H1 (cell line): Measurements from ENCODE around the gene AQP6. TPM values are rescaled to one million over a fixed set of nuclear protein-coding genes. Genes with fewer than 3 reads are reported as not detected.
A peak's percentile ranks its signal among the peaks of the same experiment; 100 is the strongest.

Experiments used
- CTCF ChIA-PET: fragments of 300-600 bp; sonication (Branson Sonifier 250); formaldehyde crosslinking; loops from one replicate; lab custom pipeline; 2021; ENCODE audit not compliant: partially characterized antibody; lab: Charles Lee
- POLR2A ChIA-PET: fragments of 300-600 bp; sonication (Branson Sonifier 250); formaldehyde crosslinking; loops from one replicate; lab custom pipeline; 2021; ENCODE audit warnings: inconsistent platforms; ENCODE audit not compliant: partially characterized antibody; lab: Charles Lee
- DNase-seq, 2 experiments: peaks; one replicate each; pipeline versions ENCODE4 v3.0.0 to v3.0.0-alpha.2; 2010 to 2022; ENCODE audit warnings: low spot score in 2 of 2, low read depth in 1 of 2, mixed read lengths in 1 of 2
- FAIRE-seq: peaks from 2 replicates; lab custom pipeline; 2011; peaks lifted over from hg19 to GRCh38; lab: Jason Lieb, UNC
- H2AFZ ChIP-seq: 2 replicates; pipeline ENCODE4 v1.8.1; 2012; ENCODE audit warnings: low read length, inconsistent platforms
- H2AK5ac ChIP-seq: 2 replicates; pipeline ENCODE4 v1.6.1; 2013; ENCODE audit warnings: low read depth, low read length
- H2BK120ac ChIP-seq: replicated peaks from 2 replicates; pipeline ENCODE3; 2013; ENCODE audit warnings: low read depth, low read length, inconsistent platforms
- H2BK12ac ChIP-seq: 2 replicates; pipeline ENCODE4 v1.6.1; 2013; ENCODE audit warnings: low read depth, low read length
- H2BK15ac ChIP-seq: 2 replicates; pipeline ENCODE4 v1.6.1; 2013; ENCODE audit warnings: low read length
- H2BK20ac ChIP-seq: 2 replicates; pipeline ENCODE4 v1.6.1; 2013; ENCODE audit warnings: low read length
- H2BK5ac ChIP-seq: 2 replicates; pipeline ENCODE4 v1.6.1; 2013; ENCODE audit warnings: low read depth, low read length
- H3K14ac ChIP-seq: 2 replicates; pipeline ENCODE4 v1.6.1; 2013; ENCODE audit warnings: inconsistent platforms; ENCODE audit not compliant: insufficient read length
- H3K18ac ChIP-seq: 2 replicates; pipeline ENCODE4 v1.6.1; 2013; ENCODE audit warnings: low read length; ENCODE audit errors: extremely low read depth
- H3K23ac ChIP-seq: 2 replicates; pipeline ENCODE4 v1.6.1; 2013; ENCODE audit warnings: inconsistent platforms; ENCODE audit not compliant: insufficient read length
- H3K23me2 ChIP-seq: 2 replicates; pipeline ENCODE4 v1.6.1; 2013; ENCODE audit warnings: low read depth, low read length
- H3K27ac ChIP-seq: 2 replicates; pipeline ENCODE4 v1.6.1; 2011; ENCODE audit warnings: low read depth, low read length, inconsistent platforms
- H3K27me3 ChIP-seq, 4 experiments: replicated peaks in 1 of 4; 1 replicate in 1 of 4; 2 replicates in 3 of 4; pipeline versions ENCODE4 v1.6.1 to v1.8.1; 2011 to 2013; ENCODE audit warnings: low read length in 3 of 4, mild to moderate bottlenecking in 3 of 4, inconsistent platforms in 2 of 4, mixed read lengths in 2 of 4, moderate library complexity in 1 of 4; ENCODE audit not compliant: control insufficient read depth in 3 of 4, insufficient read depth in 3 of 4; ENCODE audit errors: extremely low read depth in 1 of 4
- H3K36me3 ChIP-seq, 4 experiments: 2 replicates each; pipeline versions ENCODE4 v1.6.1 to v1.8.1; 2011 to 2013; ENCODE audit warnings: mild to moderate bottlenecking in 4 of 4, low read length in 3 of 4, moderate library complexity in 2 of 4, control low read depth in 1 of 4, inconsistent platforms in 1 of 4; ENCODE audit not compliant: insufficient read depth in 4 of 4, control insufficient read depth in 2 of 4
- H3K4ac ChIP-seq: replicated peaks from 2 replicates; pipeline ENCODE3; 2013; ENCODE audit warnings: low read length, low read depth, mixed read lengths, inconsistent platforms; ENCODE audit not compliant: insufficient read length
- H3K4me1 ChIP-seq, 4 experiments: replicated peaks in 1 of 4; 1 replicate in 1 of 4; 2 replicates in 3 of 4; pipeline versions ENCODE4 v1.6.1 to v1.8.1; 2011 to 2013; ENCODE audit warnings: low read length in 3 of 4, inconsistent platforms in 2 of 4, mixed read lengths in 1 of 4; ENCODE audit not compliant: insufficient read depth in 4 of 4, control insufficient read depth in 3 of 4
- H3K4me2 ChIP-seq, 2 experiments: 2 replicates each; pipeline versions ENCODE4 v1.6.1 to v1.8.1; 2011 to 2013; ENCODE audit warnings: low read depth in 2 of 2, low read length in 2 of 2, control low read depth in 1 of 2, inconsistent platforms in 1 of 2, mild to moderate bottlenecking in 1 of 2; ENCODE audit not compliant: insufficient read depth in 1 of 2
- H3K4me3 ChIP-seq, 4 experiments: fragments of 200-600, 300-600 bp in 1 of 4; sonication (generic), shearing (Covaris generic), sonication (Bioruptor Twin) in 1 of 4; 2 replicates each; pipeline versions ENCODE4 v1.5.1 to v1.8.1; 2011 to 2016; ENCODE audit warnings: low read length in 4 of 4, low read depth in 3 of 4, control low read depth in 2 of 4, inconsistent platforms in 2 of 4, mild to moderate bottlenecking in 2 of 4, mixed read lengths in 1 of 4, moderate library complexity in 1 of 4; ENCODE audit not compliant: insufficient read depth in 2 of 4; ENCODE audit errors: extremely low read depth in 1 of 4
- H3K56ac ChIP-seq: replicated peaks from 2 replicates; pipeline ENCODE3; 2013; ENCODE audit warnings: low read depth, mild to moderate bottlenecking, mixed read lengths, low read length, inconsistent platforms; ENCODE audit not compliant: insufficient read length
- H3K79me1 ChIP-seq: 2 replicates; pipeline ENCODE4 v1.6.1; 2013; ENCODE audit warnings: low read depth, low read length, control low read depth
- H3K79me2 ChIP-seq, 2 experiments: 2 replicates each; pipeline versions ENCODE4 v1.6.1 to v1.8.1; 2012 to 2013; ENCODE audit warnings: low read length in 2 of 2, mild to moderate bottlenecking in 2 of 2, inconsistent platforms in 1 of 2; ENCODE audit not compliant: insufficient read depth in 2 of 2, control insufficient read depth in 1 of 2
- H3K9ac ChIP-seq, 4 experiments: replicated peaks in 1 of 4; 1 replicate in 1 of 4; 2 replicates in 3 of 4; pipeline versions ENCODE4 v1.6.1 to v1.8.1; 2011 to 2013; ENCODE audit warnings: low read depth in 3 of 4, low read length in 3 of 4, control low read depth in 2 of 4, mild to moderate bottlenecking in 2 of 4, moderate library complexity in 2 of 4, inconsistent platforms in 1 of 4; ENCODE audit errors: extremely low read depth in 1 of 4
- H3K9me3 ChIP-seq, 2 experiments: 2 replicates each; pipeline versions ENCODE4 v1.6.1 to v1.8.1; 2012 to 2013; ENCODE audit warnings: mild to moderate bottlenecking in 2 of 2, moderate library complexity in 2 of 2, control low read depth in 1 of 2, inconsistent platforms in 1 of 2, low read depth in 1 of 2, low read length in 1 of 2, mixed read lengths in 1 of 2; ENCODE audit not compliant: insufficient read depth in 2 of 2
- H4K20me1 ChIP-seq, 2 experiments: replicated peaks in 1 of 2; 2 replicates each; pipeline versions ENCODE3 to v1.8.1; 2011 to 2013; ENCODE audit warnings: inconsistent platforms in 2 of 2, low read length in 2 of 2, mild to moderate bottlenecking in 1 of 2; ENCODE audit not compliant: insufficient read depth in 2 of 2, control insufficient read depth in 1 of 2
- H4K5ac ChIP-seq: 2 replicates; pipeline ENCODE4 v1.6.1; 2013; ENCODE audit warnings: low read length, low read depth, mixed read lengths, inconsistent platforms; ENCODE audit not compliant: insufficient read length
- H4K8ac ChIP-seq: 2 replicates; pipeline ENCODE4 v1.8.0; 2013; ENCODE audit warnings: mild to moderate bottlenecking, moderate library complexity, low read length, inconsistent platforms; ENCODE audit not compliant: insufficient read depth; ENCODE audit errors: extremely low read depth
- H4K91ac ChIP-seq: replicated peaks from 2 replicates; pipeline ENCODE3; 2013; ENCODE audit warnings: low read length, mixed read lengths, inconsistent platforms; ENCODE audit not compliant: insufficient read length
- BACH1 ChIP-seq: IDR thresholded peaks from 2 replicates; pipeline ENCODE4 v1.6.1; 2012; ENCODE audit warnings: low read length, improper control_type of control experiment
- BRCA1 ChIP-seq: IDR thresholded peaks from 2 replicates; pipeline ENCODE4 v1.6.1; 2012; ENCODE audit warnings: low read depth, low read length, improper control_type of control experiment
- CBX8 ChIP-seq: fragments of 300-800, 300-1000 bp; sonication (generic); IDR thresholded peaks from 2 replicates; pipeline ENCODE4 v1.7.1; 2016; ENCODE audit warnings: low read depth, low read length, borderline replicate concordance
- CTBP2 ChIP-seq: IDR thresholded peaks from 2 replicates; pipeline ENCODE4 v1.7.0; 2011; ENCODE audit warnings: borderline replicate concordance, mild to moderate bottlenecking, moderate library complexity, mixed read lengths, low read length; ENCODE audit not compliant: insufficient read depth, insufficient read length
- EGR1 ChIP-seq: IDR thresholded peaks from 2 replicates; pipeline ENCODE4 v1.6.1; 2011; ENCODE audit warnings: low read depth, low read length, borderline replicate concordance
- GTF2F1 ChIP-seq: IDR thresholded peaks from 2 replicates; pipeline ENCODE4 v1.6.1; 2012; ENCODE audit warnings: low read depth, low read length, improper control_type of control experiment, borderline replicate concordance
- HDAC2 ChIP-seq, 2 experiments: fragments of 300-600 bp in 1 of 2; sonication (generic) in 1 of 2; IDR thresholded peaks; 2 replicates each; pipeline ENCODE4 v1.6.1; 2011 to 2012; ENCODE audit warnings: low read depth in 2 of 2, low read length in 2 of 2, mild to moderate bottlenecking in 2 of 2, moderate library complexity in 2 of 2, borderline replicate concordance in 1 of 2, inconsistent platforms in 1 of 2
- HDAC6 ChIP-seq: IDR thresholded peaks from one replicate; pipeline ENCODE4 v1.7.1; 2012; ENCODE audit warnings: low read depth, mild to moderate bottlenecking, inconsistent platforms, low read length, moderate library complexity
- JUN ChIP-seq: IDR thresholded peaks from 2 replicates; pipeline ENCODE4 v1.6.1; 2011; ENCODE audit warnings: low read depth, mild to moderate bottlenecking, improper control_type of control experiment, low read length
- NRF1 ChIP-seq: IDR thresholded peaks from 2 replicates; pipeline ENCODE4 v1.6.1; 2011; ENCODE audit warnings: mild to moderate bottlenecking, low read depth, low read length, improper control_type of control experiment
- PHF8 ChIP-seq: fragments of 200-600 bp; sonication (generic); conservative IDR thresholded peaks from 2 replicates; pipeline ENCODE4 v1.7.1; 2012; ENCODE audit warnings: low read depth, mild to moderate bottlenecking, inconsistent platforms, low read length, moderate library complexity
- SIN3A ChIP-seq, 2 experiments: IDR thresholded peaks in 1 of 2; conservative IDR thresholded peaks in 1 of 2; 2 replicates each; pipeline ENCODE4 v1.6.1; 2011 to 2012; ENCODE audit warnings: low read length in 2 of 2, improper control_type of control experiment in 1 of 2, low read depth in 1 of 2, mild to moderate bottlenecking in 1 of 2
- TBP ChIP-seq: IDR thresholded peaks from 2 replicates; pipeline ENCODE4 v1.6.1; 2011; ENCODE audit warnings: low read depth, low read length, improper control_type of control experiment
- WGBS, 2 experiments: shearing (Covaris generic) in 1 of 2; methylation state at CpG; one replicate each; pipeline versions ENCODE4 v1.1.6 to v1.1.7; 2013 to 2015; ENCODE audit warnings: low lambda C conversion rate in 2 of 2, mixed read lengths in 2 of 2, inconsistent platforms in 1 of 2, low coverage in 1 of 2, missing lambda C conversion rate in 1 of 2; ENCODE audit not compliant: insufficient replicate concordance in 2 of 2, insufficient coverage in 1 of 2, insufficient read length in 1 of 2; ENCODE audit errors: extremely low coverage in 1 of 2, missing lambda C conversion rate in 1 of 2; 5-methylcytosine and 5-hydroxymethylcytosine counted together
- polyA plus RNA-seq, 7 experiments: library from polyadenylated mRNA; depleted of rRNA in 3 of 7; stranded (reverse) in 5 of 7; unstranded in 2 of 7; fragments of >200 nt in 5 of 7; fragments of 200-250 nt in 2 of 7; gene quantifications; 1 replicate in 5 of 7; 2 replicates in 1 of 7; 4 replicates in 1 of 7; pipeline versions ENCODE4 v1.2.1 to v1.2.3, GENCODE V29; 2011 to 2013; ENCODE audit warnings: missing spikeins in 2 of 7, mixed read lengths in 2 of 7
- total RNA-seq: library from RNA; stranded (reverse); fragmentation: NEBNext Ultra II Directional; extraction: Animal tissue kit (Norgen Biotek cat#: 25700); gene quantifications from 2 replicates; pipeline ENCODE4 v1.2.1, GENCODE V29; 2021

The AQP6 gene
- total and polyA plus RNA-seq, 2 of the 8 experiments (the other 6 are each of a cell fraction or from before 2014, with no cell fraction given), result 0.03 to 0.17 TPM

GRCh38 chr12:49933796-49934195 lies 39.0 kb upstream of the AQP6 start:
- no peaks in the 10 kb centered on the region for H3K4me1 ChIP-seq
- no peak overlapping the region for H2BK5ac ChIP-seq
- no peak overlapping the region for H2BK15ac ChIP-seq
- H3K4me3 ChIP-seq, result no peak overlapping the region
- H3K9me3 ChIP-seq, result no peaks in the 10 kb centered on the region
- H2BK20ac ChIP-seq, result no peak overlapping the region
- no peak overlapping the region for H3K27ac ChIP-seq
- no peak overlapping the region for H3K4me2 ChIP-seq
- H2AFZ ChIP-seq, result peak overlapping the region; percentile 12; the same call in 1 of the 2 replicates
- H3K4ac ChIP-seq, result no peak overlapping the region
- H4K8ac ChIP-seq, result no peak overlapping the region
- no peak overlapping the region for H2BK12ac ChIP-seq
- no peaks in the 10 kb centered on the region; a peak in 1 of 7 replicates for H3K27me3 ChIP-seq
- TF ChIP-seq CTBP2, result no peak
- TF ChIP-seq CBX8, result no peak
- TF ChIP-seq TBP, result no peak
- TF ChIP-seq BRCA1, result no peak
- no peak for TF ChIP-seq GTF2F1
- TF ChIP-seq EGR1, result no peak
- no peak for TF ChIP-seq NRF1
- no peak for TF ChIP-seq SIN3A (conservative IDR thresholded peaks at IDR 0.05 in 1 of 2, IDR thresholded peaks at IDR 0.05 in 1 of 2; ENCODE audit: low read depth in 1 of 2, low read length in 2 of 2)
- TF ChIP-seq HDAC2 (IDR thresholded peaks at IDR 0.05; ENCODE audit: borderline replicate concordance in 1 of 2, low read depth in 2 of 2, low read length in 2 of 2), result no peak
- no peak for TF ChIP-seq JUN
- TF ChIP-seq PHF8, result no peak
- TF ChIP-seq HDAC6, result no peak
- no peak for TF ChIP-seq BACH1
- TF ChIP-seq, all 59 proteins: peak for 0
- Histone ChIP-seq H4K20me1 (no peaks in the 10 kb centered on the region), H2BK120ac (no peak overlapping the region), H2AK5ac (no peak overlapping the region), H3K18ac (no peak overlapping the region), H4K91ac (no peak overlapping the region), H4K5ac (no peak overlapping the region), H3K9ac (no peak overlapping the region), H3K23me2 (no peaks in the 10 kb centered on the region), H3K14ac (no peak overlapping the region), H3K56ac (no peak overlapping the region), H3K79me1 (no peaks in the 10 kb centered on the region), H3K79me2 (no peaks in the 10 kb centered on the region), H3K23ac (no peak overlapping the region), H3K36me3 (no peaks in the 10 kb centered on the region)
- WGBS, 2 experiments, result 83% methylated on average over 5 of the region's 5 CpGs; no CpG with 5 or more reads in 1 of the 2 experiments
- FAIRE-seq, result no peak
- no peak for DNase-seq
- ChIA-PET CTCF (interaction anchor here (0.7 to 6.5 kb wide), 6 partner anchors 8 to 67 kb away, joined by 3 to 53 read pairs (median 8); no protein-coding TSS in a partner anchor), POLR2A (interaction anchor here (1.1 kb wide), 1 partner anchor 50 kb away, joined by 3 read pairs; no protein-coding TSS in a partner anchor)
